OCI-LY7 (cell line): Measurements from ENCODE around the gene PROSER2. TPM values are rescaled to one million over a fixed set of nuclear protein-coding genes. Genes with fewer than 3 reads are reported as not detected.
"Not testable (repeated sequence)": the region's sequence is repeated elsewhere in the genome, so short reads cannot be mapped to it uniquely, and the experiment has no call there.

Source experiments
- BruUV-seq: library from RNA; stranded (reverse); fragments of 400-500 nt; replicated peaks from 2 replicates; lab custom pipeline; 2021; lab: Mats Ljungman, UMichigan
- CTCF ChIA-PET: fragments of 300-600 bp; sonication (Branson Sonifier 250); formaldehyde crosslinking; loops from one replicate; lab custom pipeline; 2022; ENCODE audit warnings: antibody characterized with exemption; ENCODE audit not compliant: unreplicated experiment; lab: Charles Lee
- POLR2A ChIA-PET: fragments of 300-600 bp; sonication (Branson Sonifier 250); formaldehyde crosslinking; loops from one replicate; lab custom pipeline; 2022; ENCODE audit warnings: antibody characterized with exemption; lab: Charles Lee
- DNase-seq: peaks from one replicate; pipeline ENCODE4 v3.0.0-alpha.2; 2015; ENCODE audit warnings: low spot score
- H2AFZ ChIP-seq: fragments of 200-600 bp; sonication (generic), shearing (Covaris generic); 2 replicates; pipeline ENCODE4 v1.6.1; 2014; ENCODE audit warnings: mild to moderate bottlenecking, antibody characterized with exemption, low read length, moderate library complexity
- H3K27ac ChIP-seq: fragments of 200-600 bp; sonication (generic); 2 replicates; pipeline ENCODE4 v1.5.1; 2014; ENCODE audit warnings: mixed run types, low read depth, mild to moderate bottlenecking, moderate library complexity, low read length, inconsistent platforms; ENCODE audit not compliant: poor library complexity, severe bottlenecking
- H3K36me3 ChIP-seq: fragments of 200-600 bp; sonication (generic); 2 replicates; pipeline ENCODE4 v1.6.1; 2014; ENCODE audit warnings: mild to moderate bottlenecking, antibody characterized with exemption, low read length, moderate library complexity, mixed read lengths; ENCODE audit not compliant: insufficient read depth
- H3K4me1 ChIP-seq: fragments of 200-600 bp; sonication (generic); 2 replicates; pipeline ENCODE4 v1.5.1; 2014; ENCODE audit warnings: mild to moderate bottlenecking, low read length; ENCODE audit not compliant: insufficient read depth, poor library complexity, severe bottlenecking
- H3K4me2 ChIP-seq: fragments of 200-600 bp; sonication (generic); 2 replicates; pipeline ENCODE4 v1.6.1; 2014; ENCODE audit warnings: mild to moderate bottlenecking, low read length
- H3K4me3 ChIP-seq: fragments of 200-600 bp; sonication (generic); 2 replicates; pipeline ENCODE4 v1.5.1; 2014; ENCODE audit warnings: mild to moderate bottlenecking, low read depth, low read length; ENCODE audit not compliant: poor library complexity, severe bottlenecking
- H3K79me2 ChIP-seq: fragments of 200-600 bp; sonication (generic); 2 replicates; pipeline ENCODE4 v1.6.1; 2016; ENCODE audit warnings: low read depth, mild to moderate bottlenecking, low read length, moderate library complexity, mixed read lengths; ENCODE audit not compliant: insufficient read depth
- H3K9me2 ChIP-seq: fragments of 200-600 bp; sonication (generic); 2 replicates; pipeline ENCODE4 v1.6.1; 2016; ENCODE audit warnings: mild to moderate bottlenecking, low read length, mixed read lengths; ENCODE audit not compliant: insufficient read depth
- H3K9me3 ChIP-seq: fragments of 200-600 bp; sonication (generic); 2 replicates; pipeline ENCODE4 v1.6.1; 2014; ENCODE audit warnings: mild to moderate bottlenecking, mixed run types, low read length, mixed read lengths
- H4K20me1 ChIP-seq: fragments of 200-600 bp; sonication (generic); 2 replicates; pipeline ENCODE4 v1.6.1; 2014; ENCODE audit warnings: mild to moderate bottlenecking, antibody characterized with exemption, low read length, moderate library complexity, mixed read lengths; ENCODE audit not compliant: insufficient read depth
- EZH2phosphoT487 ChIP-seq: fragments of 200-600 bp; sonication (generic); IDR thresholded peaks from 2 replicates; pipeline ENCODE4 v1.6.1; 2018; ENCODE audit warnings: low read depth, borderline replicate concordance, mild to moderate bottlenecking, mixed run types, antibody characterized with exemption, low read length, moderate library complexity, mixed read lengths
- intact Hi-C: fragments of 100-400 bp; cut with micrococcal nuclease; formaldehyde crosslinking; loops from one replicate; pipeline ENCODE4 v1.10.0; 2022; ENCODE audit not compliant: unreplicated experiment
- total RNA-seq, 2 experiments: library from RNA; depleted of rRNA in 1 of 2; stranded (reverse); fragments of >200 nt in 1 of 2; shearing (Covaris generic) in 1 of 2; gene quantifications; 2 replicates each; pipeline ENCODE4 v1.2.3, GENCODE V29; 2014 to 2022
- TF ChIP-seq, protein P1 (sequence below): fragments of 200-600 bp; sonication (generic); conservative IDR thresholded peaks from 2 replicates; pipeline ENCODE4 v1.5.1; 2014; ENCODE audit warnings: mild to moderate bottlenecking, antibody characterized with exemption, low read length, moderate library complexity, mixed read lengths

PROSER2 gene
- total RNA-seq, 2 experiments from 2014 or later = not detected

DNA sequence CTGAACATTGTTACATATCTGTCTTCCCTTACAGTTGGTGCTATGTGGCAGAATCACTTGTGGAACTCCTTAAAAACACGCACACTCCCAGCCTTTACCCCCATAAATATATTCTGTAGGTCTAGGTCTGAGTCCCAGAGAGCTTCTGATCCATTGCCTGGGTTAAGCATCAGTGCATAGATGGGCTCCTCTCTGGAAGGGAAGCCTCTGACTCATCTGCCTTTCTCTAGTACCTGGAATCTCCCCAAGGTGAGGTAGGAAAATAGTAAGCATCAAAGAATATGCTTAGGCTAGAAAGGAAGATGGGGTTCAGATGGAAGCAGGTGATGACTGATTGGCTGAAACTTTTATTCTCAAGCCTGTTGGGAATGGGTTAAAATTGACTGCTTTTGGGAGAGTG lies 26.1 kb downstream of the PROSER2 start:
- POLR2A ChIA-PET = no interaction called here
- no peak for DNase-seq
- Histone ChIP-seq H3K79me2 (no peaks in the 10 kb centered on the region), H2AFZ (no peak overlapping the region), H3K9me2 (no peaks in the 10 kb centered on the region), H4K20me1 (no peaks in the 10 kb centered on the region), H3K27ac (no peak overlapping the region), H3K4me3 (no peak overlapping the region), H3K4me1 (no peaks in the 10 kb centered on the region), H3K4me2 (no peak overlapping the region), H3K36me3 (no peaks in the 10 kb centered on the region), H3K9me3 (no peaks in the 10 kb centered on the region)
- BruUV-seq = no TSS peak
- no peak for TF ChIP-seq EZH2phosphoT487
- TF ChIP-seq, protein P1, sequence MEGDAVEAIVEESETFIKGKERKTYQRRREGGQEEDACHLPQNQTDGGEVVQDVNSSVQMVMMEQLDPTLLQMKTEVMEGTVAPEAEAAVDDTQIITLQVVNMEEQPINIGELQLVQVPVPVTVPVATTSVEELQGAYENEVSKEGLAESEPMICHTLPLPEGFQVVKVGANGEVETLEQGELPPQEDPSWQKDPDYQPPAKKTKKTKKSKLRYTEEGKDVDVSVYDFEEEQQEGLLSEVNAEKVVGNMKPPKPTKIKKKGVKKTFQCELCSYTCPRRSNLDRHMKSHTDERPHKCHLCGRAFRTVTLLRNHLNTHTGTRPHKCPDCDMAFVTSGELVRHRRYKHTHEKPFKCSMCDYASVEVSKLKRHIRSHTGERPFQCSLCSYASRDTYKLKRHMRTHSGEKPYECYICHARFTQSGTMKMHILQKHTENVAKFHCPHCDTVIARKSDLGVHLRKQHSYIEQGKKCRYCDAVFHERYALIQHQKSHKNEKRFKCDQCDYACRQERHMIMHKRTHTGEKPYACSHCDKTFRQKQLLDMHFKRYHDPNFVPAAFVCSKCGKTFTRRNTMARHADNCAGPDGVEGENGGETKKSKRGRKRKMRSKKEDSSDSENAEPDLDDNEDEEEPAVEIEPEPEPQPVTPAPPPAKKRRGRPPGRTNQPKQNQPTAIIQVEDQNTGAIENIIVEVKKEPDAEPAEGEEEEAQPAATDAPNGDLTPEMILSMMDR = no peak
- intact Hi-C loops = no loop called here
- CTCF ChIA-PET = no interaction called here

DNA sequence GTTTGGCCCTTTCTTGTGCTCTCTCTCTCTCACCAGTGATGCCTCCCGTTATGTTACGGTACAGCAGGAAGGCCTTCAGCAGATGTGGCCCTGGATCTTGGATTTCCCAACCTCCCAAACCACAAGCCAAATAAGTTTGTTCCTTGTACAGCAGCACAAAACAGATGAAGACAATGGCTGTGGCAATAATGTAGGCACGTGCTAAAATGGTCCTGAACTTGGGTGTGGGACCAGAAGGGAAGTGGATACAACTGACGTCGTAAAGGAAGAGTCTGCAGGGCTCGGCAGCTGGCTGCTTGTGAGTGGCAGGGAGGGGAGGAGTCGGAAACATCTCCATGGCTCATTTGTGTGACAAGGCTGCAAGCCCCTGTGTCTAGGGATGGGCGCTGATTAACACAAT lies 26.8 kb downstream of the PROSER2 start:
- POLR2A ChIA-PET = no interaction called here
- no peak overlapping the region for H3K4me3 ChIP-seq
- no TSS peak for BruUV-seq
- no peak for DNase-seq
- no peak overlapping the region for H3K4me2 ChIP-seq
- no peaks in the 10 kb centered on the region for H4K20me1 ChIP-seq
- H3K36me3 ChIP-seq = no peaks in the 10 kb centered on the region
- intact Hi-C loops = no loop called here
- H3K27ac ChIP-seq = no peak overlapping the region
- H3K4me1 ChIP-seq = no peaks in the 10 kb centered on the region
- CTCF ChIA-PET = no interaction called here
- H3K9me2 ChIP-seq = no peaks in the 10 kb centered on the region
- no peak for TF ChIP-seq EZH2phosphoT487
- TF ChIP-seq, protein P1 = no peak
- no peaks in the 10 kb centered on the region for H3K79me2 ChIP-seq
- no peak overlapping the region for H2AFZ ChIP-seq
- no peaks in the 10 kb centered on the region for H3K9me3 ChIP-seq

DNA sequence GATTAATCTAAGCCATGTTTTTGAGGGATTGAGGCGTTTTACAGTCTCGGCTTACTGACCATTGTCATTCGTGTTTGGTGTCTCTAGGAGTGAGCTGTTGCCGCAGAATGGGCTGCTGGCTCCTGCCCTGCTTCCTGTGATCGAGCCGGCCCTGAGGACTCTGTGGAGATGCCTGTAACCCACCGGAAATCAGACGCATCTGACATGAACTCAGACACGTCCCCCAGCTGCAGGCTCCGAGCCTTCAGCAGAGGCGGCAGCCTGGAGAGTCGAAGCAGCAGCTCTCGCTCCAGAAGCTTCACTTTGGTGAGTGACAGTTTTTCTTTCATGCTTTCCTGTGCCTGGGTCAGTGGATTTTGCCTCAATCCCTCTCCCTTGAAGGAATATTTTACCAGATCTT lies 28.8 kb downstream of the PROSER2 start:
- intact Hi-C loops = no loop called here
- H3K9me3 ChIP-seq = no peaks in the 10 kb centered on the region
- ChIA-PET POLR2A (no interaction called here), CTCF (no interaction called here)
- no peak for DNase-seq
- TF ChIP-seq EZH2phosphoT487 = no peak
- TF ChIP-seq, protein P1 = no peak
- no peak overlapping the region for H3K4me2 ChIP-seq
- no peaks in the 10 kb centered on the region for H3K36me3 ChIP-seq
- H4K20me1 ChIP-seq = no peaks in the 10 kb centered on the region
- no peaks in the 10 kb centered on the region for H3K4me1 ChIP-seq
- H3K79me2 ChIP-seq = no peaks in the 10 kb centered on the region
- H3K9me2 ChIP-seq = no peaks in the 10 kb centered on the region
- no peak overlapping the region for H3K4me3 ChIP-seq
- H3K27ac ChIP-seq = no peak overlapping the region
- no peak overlapping the region for H2AFZ ChIP-seq
- no TSS peak for BruUV-seq

DNA sequence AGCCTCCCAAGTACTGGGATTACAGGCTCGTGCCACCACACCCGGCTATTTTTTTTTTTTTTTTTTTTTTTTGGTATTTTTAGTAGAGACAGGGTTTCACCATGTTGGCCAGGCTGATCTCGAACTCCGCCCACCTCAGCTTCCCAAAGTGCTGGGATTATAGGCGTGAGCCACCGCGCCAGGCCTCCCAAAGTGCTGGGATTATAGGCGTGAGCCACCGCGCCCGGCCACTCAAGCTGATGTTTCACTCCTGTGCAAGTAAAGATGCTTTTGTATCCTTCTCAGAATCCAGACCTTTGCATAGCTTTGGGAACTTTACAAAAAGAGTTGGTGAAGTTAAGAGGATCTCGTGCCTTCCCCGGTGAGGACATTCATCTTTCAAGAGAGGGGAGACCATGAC lies 29.5 kb downstream of the PROSER2 start:
- H3K4me3 ChIP-seq, H2AFZ ChIP-seq, H3K79me2 ChIP-seq, H4K20me1 ChIP-seq, H3K9me2 ChIP-seq, H3K4me2 ChIP-seq, intact Hi-C loops, H3K9me3 ChIP-seq, POLR2A ChIA-PET, H3K36me3 ChIP-seq, H3K4me1 ChIP-seq, H3K27ac ChIP-seq, BruUV-seq, DNase-seq: not testable (repeated sequence)
- CTCF ChIA-PET = interaction anchor here (0.6 kb wide), 1 partner anchor 13 kb away, joined by 3 read pairs; no protein-coding TSS in a partner anchor
